IPS DF 19.7 (cell line): ENCODE data around the gene ATAD2B.
"Not testable (repeated sequence)": the region's sequence is repeated elsewhere in the genome, so short reads cannot be mapped to it uniquely, and the experiment has no call there.

Experiments
- DNase-seq: peaks from one replicate; pipeline ENCODE4 v3.0.0-alpha.2; 2013; ENCODE audit warnings: low read depth, low spot score

The ATAD2B gene

GRCh38 chr2:23926750-23927571 lies at the start of gene ATAD2B:
ATAD2B (minus strand) TSS chr2:23927123; CDS start chr2:23926770, 353 bp downstream.
- DNase-seq: peak; percentile 73

- no peak for DNase-seq
Measured at GRCh38 chr2:23967846-23968245, 40.9 kb upstream of the ATAD2B start.

- no peak for DNase-seq
Measured at GRCh38 chr2:23954325-23955014, 27.5 kb upstream of the ATAD2B start.

- no peak for DNase-seq
Measured at GRCh38 chr2:23953625-23954024, 26.7 kb upstream of the ATAD2B start.

GRCh38 chr2:23952558-23952957 lies 25.6 kb upstream of the ATAD2B start:
- DNase-seq: not testable (repeated sequence)

- DNase-seq: no peak
Measured at GRCh38 chr2:23947350-23947749, 20.4 kb upstream of the ATAD2B start.

GRCh38 chr2:23944976-23945375 lies 18.1 kb upstream of the ATAD2B start:
- DNase-seq: no peak

- no peak for DNase-seq
Measured at GRCh38 chr2:23944527-23944926, 17.6 kb upstream of the ATAD2B start.

GRCh38 chr2:23943666-23944065 lies 16.7 kb upstream of the ATAD2B start:
- DNase-seq: no peak

GRCh38 chr2:23941644-23942043 lies 14.7 kb upstream of the ATAD2B start:
- no peak for DNase-seq

- no peak for DNase-seq
Measured at GRCh38 chr2:23940718-23941620, 14.0 kb upstream of the ATAD2B start.

- no peak for DNase-seq
Measured at GRCh38 chr2:23939987-23940717, 13.2 kb upstream of the ATAD2B start, which contains the start of gene UBXN2A. UBXN2A (plus strand) TSS chr2:23940463; CDS start chr2:23958315, 17,852 bp downstream.

GRCh38 chr2:23934259-23934658 lies 7.3 kb upstream of the ATAD2B start:
- no peak for DNase-seq

- DNase-seq: no peak
Measured at GRCh38 chr2:23926290-23926749, 603 bp downstream of the ATAD2B start.

GRCh38 chr2:23925702-23926289 lies 1.1 kb downstream of the ATAD2B start:
- no peak for DNase-seq

- DNase-seq: no peak
Measured at GRCh38 chr2:23924589-23925359, 2.1 kb downstream of the ATAD2B start.

- no peak for DNase-seq
Measured at GRCh38 chr2:23918837-23919489, 8.0 kb downstream of the ATAD2B start.

GRCh38 chr2:23916727-23917405 lies 10.1 kb downstream of the ATAD2B start:
- no peak for DNase-seq

GRCh38 chr2:23915327-23915726 lies 11.6 kb downstream of the ATAD2B start:
- DNase-seq: no peak
